Keratinocyte (primary cell): ENCODE data around the gene ERG. TPM values are rescaled to one million over a fixed set of nuclear protein-coding genes. Genes with fewer than 3 reads are reported as not detected.

Experiments used
- DNase-seq: peaks from one replicate; pipeline ENCODE4 v3.0.0-alpha.2; 2011; ENCODE audit warnings: low read depth, missing footprints, low spot score
- FAIRE-seq: peaks from 2 replicates; lab custom pipeline; 2011; peaks lifted over from hg19 to GRCh38; lab: Jason Lieb, UNC
- H2AFZ ChIP-seq: 2 replicates; pipeline ENCODE4 v1.6.0; 2012; ENCODE audit warnings: low read length, control low read depth, inconsistent platforms; ENCODE audit not compliant: control insufficient read depth
- H3K27ac ChIP-seq: 2 replicates; pipeline ENCODE4 v1.5.1; 2011; ENCODE audit warnings: low read length; ENCODE audit not compliant: control insufficient read depth, insufficient read depth
- H3K27me3 ChIP-seq: 3 replicates; pipeline ENCODE4 v1.6.0; 2011; ENCODE audit warnings: low read length; ENCODE audit not compliant: control insufficient read depth, insufficient read depth; ENCODE audit errors: extremely low read depth
- H3K36me3 ChIP-seq, 2 experiments: 2 replicates in 1 of 2; 3 replicates in 1 of 2; pipeline ENCODE4 v1.5.1; 2011; ENCODE audit warnings: low read length in 2 of 2, mild to moderate bottlenecking in 1 of 2; ENCODE audit not compliant: control insufficient read depth in 2 of 2, insufficient read depth in 2 of 2; ENCODE audit errors: extremely low read depth in 1 of 2
- H3K4me1 ChIP-seq: 3 replicates; pipeline ENCODE4 v1.5.1; 2011; ENCODE audit warnings: low read length; ENCODE audit not compliant: control insufficient read depth, insufficient read depth; ENCODE audit errors: extremely low read depth
- H3K4me2 ChIP-seq: 3 replicates; pipeline ENCODE4 v1.6.0; 2011; ENCODE audit warnings: low read depth, low read length; ENCODE audit not compliant: control insufficient read depth, insufficient read depth; ENCODE audit errors: extremely low read depth
- H3K4me3 ChIP-seq, 3 experiments: fragments of 200-600 bp in 1 of 3; sonication (generic) in 1 of 3; 2 replicates in 2 of 3; 3 replicates in 1 of 3; pipeline ENCODE4 v1.5.1; 2011 to 2016; ENCODE audit warnings: low read length in 3 of 3, mild to moderate bottlenecking in 3 of 3, control low read depth in 2 of 3, inconsistent platforms in 1 of 3, low read depth in 1 of 3, mixed read lengths in 1 of 3, mixed run types in 1 of 3, moderate library complexity in 1 of 3; ENCODE audit not compliant: control insufficient read depth in 2 of 3, insufficient read depth in 2 of 3; ENCODE audit errors: extremely low read depth in 1 of 3
- H3K79me2 ChIP-seq: 2 replicates; pipeline ENCODE4 v1.6.0; 2012; ENCODE audit warnings: low read length; ENCODE audit not compliant: control insufficient read depth, insufficient read depth
- H3K9ac ChIP-seq: 3 replicates; pipeline ENCODE4 v1.6.0; 2011; ENCODE audit warnings: low read length; ENCODE audit not compliant: control insufficient read depth, insufficient read depth; ENCODE audit errors: extremely low read depth
- H3K9me1 ChIP-seq: 3 replicates; pipeline ENCODE4 v1.6.0; 2011; ENCODE audit warnings: low read length; ENCODE audit not compliant: control insufficient read depth, insufficient read depth; ENCODE audit errors: extremely low read depth
- H3K9me3 ChIP-seq: 2 replicates; pipeline ENCODE4 v1.5.1; 2012; ENCODE audit warnings: low read depth, low read length; ENCODE audit not compliant: control insufficient read depth
- H4K20me1 ChIP-seq: 3 replicates; pipeline ENCODE4 v1.6.0; 2011; ENCODE audit warnings: low read length; ENCODE audit not compliant: control insufficient read depth, insufficient read depth; ENCODE audit errors: extremely low read depth
- EZH2 ChIP-seq: IDR thresholded peaks from one replicate; pipeline ENCODE4 v1.6.1; 2012; ENCODE audit warnings: inconsistent platforms, mild to moderate bottlenecking, low read length, moderate library complexity
- dilution Hi-C: fragments of 300-500 bp; cut with MboI; formaldehyde crosslinking; loops from one replicate; pipeline ENCODE4 v1.7.0; 2020; ENCODE audit warnings: low sequenced_read_pairs; ENCODE audit not compliant: extremely low pct_ligation_motif_present
- polyA plus RNA-seq, 5 experiments: library from polyadenylated mRNA; depleted of rRNA in 3 of 5; stranded (reverse) in 3 of 5; stranded (forward) in 1 of 5; unstranded in 1 of 5; fragments of >200 nt; gene quantifications; 1 replicate in 1 of 5; 2 replicates in 3 of 5; 3 replicates in 1 of 5; pipeline versions ENCODE4 v1.2.1 to v1.2.3, GENCODE V29; 2011 to 2012; ENCODE audit warnings: missing spikeins in 2 of 5, low read depth in 1 of 5, low replicate concordance in 1 of 5
- TF ChIP-seq, protein P1 (sequence below), 3 experiments: IDR thresholded peaks in 1 of 3; conservative IDR thresholded peaks in 1 of 3; optimal IDR thresholded peaks in 1 of 3; 2 replicates in 2 of 3; 3 replicates in 1 of 3; pipeline versions ENCODE3 to v1.5.1; 2011; ENCODE audit warnings: low read length in 3 of 3, mild to moderate bottlenecking in 3 of 3, moderate library complexity in 2 of 3, control low read depth in 1 of 3, inconsistent platforms in 1 of 3; ENCODE audit not compliant: insufficient read depth in 2 of 3; ENCODE audit errors: extremely low read depth in 1 of 3

ERG gene
- polyA plus RNA-seq, 1 donor (not counting 4 experiments of a cell fraction or from before 2014, with no cell fraction given) = 0.08 TPM

DNA sequence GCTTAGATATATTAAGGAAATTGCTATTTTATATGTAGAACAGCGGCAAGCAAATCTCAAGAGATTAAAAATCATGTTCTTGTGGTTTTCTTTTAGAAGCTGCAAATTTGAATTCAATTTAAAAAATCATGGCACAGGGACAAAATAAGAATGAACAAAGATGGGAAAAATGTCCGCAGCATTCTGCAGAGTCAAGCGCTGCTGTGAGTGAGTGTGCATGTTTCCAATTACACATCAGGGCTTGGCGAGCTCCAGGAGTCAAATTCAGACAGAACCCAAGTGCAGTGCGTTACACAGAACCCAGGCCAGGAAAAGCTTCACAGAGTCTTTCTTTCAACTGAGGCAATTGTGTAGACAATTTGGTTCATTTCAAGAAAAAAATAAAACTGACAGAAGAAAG lies 33.3 kb upstream of the ERG start:
- DNase-seq = no peak
- Histone ChIP-seq H3K4me1 (no peaks in the 10 kb centered on the region), H4K20me1 (no peaks in the 10 kb centered on the region), H2AFZ (no peak overlapping the region), H3K9me3 (no peaks in the 10 kb centered on the region), H3K9me1 (no peaks in the 10 kb centered on the region), H3K4me3 (no peak overlapping the region), H3K36me3 (no peaks in the 10 kb centered on the region), H3K4me2 (no peak overlapping the region), H3K79me2 (no peaks in the 10 kb centered on the region), H3K27ac (no peak overlapping the region), H3K27me3 (no peaks in the 10 kb centered on the region), H3K9ac (no peak overlapping the region)
- no peak for FAIRE-seq
- TF ChIP-seq, protein P1, sequence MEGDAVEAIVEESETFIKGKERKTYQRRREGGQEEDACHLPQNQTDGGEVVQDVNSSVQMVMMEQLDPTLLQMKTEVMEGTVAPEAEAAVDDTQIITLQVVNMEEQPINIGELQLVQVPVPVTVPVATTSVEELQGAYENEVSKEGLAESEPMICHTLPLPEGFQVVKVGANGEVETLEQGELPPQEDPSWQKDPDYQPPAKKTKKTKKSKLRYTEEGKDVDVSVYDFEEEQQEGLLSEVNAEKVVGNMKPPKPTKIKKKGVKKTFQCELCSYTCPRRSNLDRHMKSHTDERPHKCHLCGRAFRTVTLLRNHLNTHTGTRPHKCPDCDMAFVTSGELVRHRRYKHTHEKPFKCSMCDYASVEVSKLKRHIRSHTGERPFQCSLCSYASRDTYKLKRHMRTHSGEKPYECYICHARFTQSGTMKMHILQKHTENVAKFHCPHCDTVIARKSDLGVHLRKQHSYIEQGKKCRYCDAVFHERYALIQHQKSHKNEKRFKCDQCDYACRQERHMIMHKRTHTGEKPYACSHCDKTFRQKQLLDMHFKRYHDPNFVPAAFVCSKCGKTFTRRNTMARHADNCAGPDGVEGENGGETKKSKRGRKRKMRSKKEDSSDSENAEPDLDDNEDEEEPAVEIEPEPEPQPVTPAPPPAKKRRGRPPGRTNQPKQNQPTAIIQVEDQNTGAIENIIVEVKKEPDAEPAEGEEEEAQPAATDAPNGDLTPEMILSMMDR (optimal IDR thresholded peaks at IDR 0.05 in 1 of 3, IDR thresholded peaks at IDR 0.05 in 1 of 3, conservative IDR thresholded peaks at IDR 0.05 in 1 of 3; ENCODE audit: extremely low read depth in 1 of 3, insufficient read depth in 2 of 3, low read length in 3 of 3) = no peak
- no peak for TF ChIP-seq EZH2
- dilution Hi-C loops = no loop called here

DNA sequence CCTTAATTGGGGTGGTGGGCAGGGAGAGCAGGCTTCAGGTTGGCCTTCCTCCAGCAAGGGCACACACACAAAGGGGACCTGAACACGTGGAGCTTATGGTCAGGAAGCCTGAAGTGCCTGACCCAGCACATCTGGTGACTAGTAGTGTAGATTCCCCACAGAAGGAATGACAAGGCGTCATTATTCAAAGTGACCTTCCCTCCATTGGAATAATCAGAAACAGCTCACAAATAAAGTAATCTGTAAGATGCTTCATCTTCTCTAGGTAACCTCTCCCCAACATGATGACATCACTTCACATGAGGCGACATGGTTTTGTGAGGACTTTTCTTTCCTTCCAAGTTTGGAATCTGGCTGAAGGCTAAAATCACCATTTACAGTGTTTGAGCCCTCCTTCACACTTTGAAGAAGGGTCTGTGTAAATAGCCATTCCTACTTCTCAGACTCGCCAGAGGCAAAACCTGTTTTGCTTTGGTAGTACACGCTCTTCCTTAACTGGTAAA lies 32.8 kb upstream of the ERG start:
- Histone ChIP-seq H3K4me3 (no peak overlapping the region), H3K27me3 (no peaks in the 10 kb centered on the region), H3K4me2 (no peak overlapping the region), H4K20me1 (no peaks in the 10 kb centered on the region), H2AFZ (no peak overlapping the region), H3K27ac (no peak overlapping the region), H3K4me1 (no peaks in the 10 kb centered on the region), H3K36me3 (no peaks in the 10 kb centered on the region), H3K9me1 (no peaks in the 10 kb centered on the region), H3K9ac (no peak overlapping the region), H3K9me3 (no peaks in the 10 kb centered on the region), H3K79me2 (no peaks in the 10 kb centered on the region)
- dilution Hi-C loops = no loop called here
- TF ChIP-seq, protein P1 (optimal IDR thresholded peaks at IDR 0.05 in 1 of 3, IDR thresholded peaks at IDR 0.05 in 1 of 3, conservative IDR thresholded peaks at IDR 0.05 in 1 of 3; ENCODE audit: extremely low read depth in 1 of 3, insufficient read depth in 2 of 3, low read length in 3 of 3) = no peak
- no peak for TF ChIP-seq EZH2
- no peak for DNase-seq
- FAIRE-seq = no peak
